Mesenchymal stem cell (in vitro differentiated cells and primary cell): ENCODE results near the gene ANKS1B.

Experiments
- DNase-seq: peaks from one replicate; pipeline ENCODE4 v3.0.0-alpha.2; 2013
- H2AFZ ChIP-seq: one replicate; pipeline ENCODE4 v1.6.1; 2013; ENCODE audit warnings: low read depth, mild to moderate bottlenecking, control low read depth, inconsistent platforms, low read length, moderate library complexity
- H2AK5ac ChIP-seq: 2 replicates; pipeline ENCODE4 v1.6.1; 2013; ENCODE audit warnings: low read length, moderate library complexity, mild to moderate bottlenecking, inconsistent platforms; ENCODE audit not compliant: severe bottlenecking
- H2BK120ac ChIP-seq: one replicate; pipeline ENCODE4 v1.6.1; 2013; ENCODE audit warnings: low read depth, mild to moderate bottlenecking, inconsistent platforms, low read length, moderate library complexity
- H2BK12ac ChIP-seq, 2 experiments: one replicate each; pipeline ENCODE4 v1.6.1; 2013; ENCODE audit warnings: inconsistent platforms in 2 of 2, low read length in 2 of 2, mild to moderate bottlenecking in 2 of 2, moderate library complexity in 2 of 2, control low read depth in 1 of 2
- H2BK15ac ChIP-seq: one replicate; pipeline ENCODE4 v1.6.1; 2013; ENCODE audit warnings: mild to moderate bottlenecking, low read depth, inconsistent platforms; ENCODE audit not compliant: poor library complexity, severe bottlenecking
- H2BK5ac ChIP-seq: 2 replicates; pipeline ENCODE4 v1.6.1; 2013; ENCODE audit warnings: low read depth, mild to moderate bottlenecking, low read length, control low read depth, inconsistent platforms; ENCODE audit not compliant: poor library complexity, severe bottlenecking
- H3K14ac ChIP-seq, 2 experiments: one replicate each; pipeline ENCODE4 v1.6.1; 2013; ENCODE audit warnings: inconsistent platforms in 2 of 2, low read length in 2 of 2, control low read depth in 1 of 2, mild to moderate bottlenecking in 1 of 2, moderate library complexity in 1 of 2
- H3K18ac ChIP-seq, 2 experiments: one replicate each; pipeline ENCODE4 v1.6.1; 2013; ENCODE audit warnings: inconsistent platforms in 2 of 2, low read length in 2 of 2, control low read depth in 1 of 2, low read depth in 1 of 2, mild to moderate bottlenecking in 1 of 2
- H3K23ac ChIP-seq, 2 experiments: one replicate each; pipeline ENCODE4 v1.6.1; 2013; ENCODE audit warnings: inconsistent platforms in 2 of 2, low read length in 2 of 2, mild to moderate bottlenecking in 2 of 2, moderate library complexity in 2 of 2, control low read depth in 1 of 2
- H3K27ac ChIP-seq: 2 replicates; pipeline ENCODE4 v1.5.1; 2013; ENCODE audit warnings: mild to moderate bottlenecking, moderate library complexity, low read length, control low read depth, inconsistent platforms; ENCODE audit not compliant: poor library complexity, severe bottlenecking
- H3K27me3 ChIP-seq, 2 experiments: 2 replicates each; pipeline versions ENCODE4 v1.6.1 to v1.7.0; 2013; ENCODE audit warnings: low read length in 2 of 2, mild to moderate bottlenecking in 2 of 2, moderate library complexity in 2 of 2, control low read depth in 1 of 2, inconsistent platforms in 1 of 2; ENCODE audit not compliant: control insufficient read depth in 1 of 2, insufficient read depth in 1 of 2
- H3K36me3 ChIP-seq, 2 experiments: 2 replicates each; pipeline versions ENCODE4 v1.6.1 to v1.7.0; 2013; ENCODE audit warnings: low read length in 2 of 2, control low read depth in 1 of 2, inconsistent platforms in 1 of 2, low read depth in 1 of 2, mild to moderate bottlenecking in 1 of 2; ENCODE audit not compliant: insufficient read depth in 2 of 2, control insufficient read depth in 1 of 2
- H3K4ac ChIP-seq, 2 experiments: one replicate each; pipeline ENCODE4 v1.6.1; 2013; ENCODE audit warnings: inconsistent platforms in 2 of 2, low read length in 2 of 2, mild to moderate bottlenecking in 2 of 2, moderate library complexity in 2 of 2, control low read depth in 1 of 2, low read depth in 1 of 2
- H3K4me1 ChIP-seq: 2 replicates; pipeline ENCODE4 v1.6.1; 2013; ENCODE audit warnings: low read depth, low read length, control low read depth; ENCODE audit not compliant: control insufficient read depth, insufficient read depth
- H3K4me2 ChIP-seq: 2 replicates; pipeline ENCODE4 v1.6.1; 2013; ENCODE audit warnings: low read length, mild to moderate bottlenecking, inconsistent platforms; ENCODE audit not compliant: poor library complexity, severe bottlenecking
- H3K4me3 ChIP-seq, 2 experiments: 2 replicates each; pipeline versions ENCODE4 v1.5.1 to v1.7.0; 2013; ENCODE audit warnings: low read length in 2 of 2, mild to moderate bottlenecking in 2 of 2, control low read depth in 1 of 2, low read depth in 1 of 2; ENCODE audit not compliant: insufficient read depth in 1 of 2
- H3K79me1 ChIP-seq: replicated peaks from 2 replicates; pipeline ENCODE4 v1.6.1; 2013; ENCODE audit warnings: mild to moderate bottlenecking, control low read depth, low read length, inconsistent platforms; ENCODE audit not compliant: poor library complexity, severe bottlenecking
- H3K9ac ChIP-seq: 2 replicates; pipeline ENCODE4 v1.7.0; 2013; ENCODE audit warnings: mild to moderate bottlenecking, low read length, moderate library complexity
- H3K9me3 ChIP-seq: 2 replicates; pipeline ENCODE4 v1.7.0; 2013; ENCODE audit warnings: mild to moderate bottlenecking, low read length; ENCODE audit not compliant: control insufficient read depth
- H4K8ac ChIP-seq: one replicate; pipeline ENCODE4 v1.6.1; 2013; ENCODE audit warnings: inconsistent platforms, mild to moderate bottlenecking, low read length, moderate library complexity
- H4K91ac ChIP-seq: one replicate; pipeline ENCODE4 v1.6.1; 2013; ENCODE audit warnings: mild to moderate bottlenecking, low read length, inconsistent platforms
- WGBS: methylation state at CpG from one replicate; pipeline ENCODE4 v1.1.7; 2013; ENCODE audit warnings: mixed read lengths; 5-methylcytosine and 5-hydroxymethylcytosine counted together

The ANKS1B gene

GRCh38 chr12:99916555-99916954, 68.2 kb downstream of the ANKS1B start:
- no peaks in the 10 kb centered on the region for H3K4me1 ChIP-seq
- no peak overlapping the region for H4K91ac ChIP-seq
- no peak overlapping the region for H4K8ac ChIP-seq
- H2BK15ac ChIP-seq = no peak overlapping the region
- H3K9me3 ChIP-seq = no peaks in the 10 kb centered on the region
- H3K36me3 ChIP-seq = no peaks in the 10 kb centered on the region
- 53% methylated on average over 2 of the region's 3 CpGs for WGBS
- no peak overlapping the region for H3K4me2 ChIP-seq
- no peaks in the 10 kb centered on the region for H3K27me3 ChIP-seq
- H2AFZ ChIP-seq = no peak overlapping the region
- no peak overlapping the region for H3K9ac ChIP-seq
- H3K23ac ChIP-seq = no peak overlapping the region
- no peak overlapping the region for H3K18ac ChIP-seq
- no peak overlapping the region for H3K4me3 ChIP-seq
- no peak overlapping the region for H3K27ac ChIP-seq
- H2AK5ac ChIP-seq = no peak overlapping the region
- H3K79me1 ChIP-seq = no peaks in the 10 kb centered on the region
- H2BK12ac ChIP-seq = no peak overlapping the region
- peak; percentile 22 for DNase-seq
- no peak overlapping the region for H3K4ac ChIP-seq
- H2BK5ac ChIP-seq = no peak overlapping the region
- H3K14ac ChIP-seq = no peak overlapping the region
- no peak overlapping the region for H2BK120ac ChIP-seq

GRCh38 chr12:99915251-99916082, 69.3 kb downstream of the ANKS1B start:
- WGBS = 41% methylated on average over 6 of the region's 6 CpGs

GRCh38 chr12:99914206-99914605, 70.5 kb downstream of the ANKS1B start:
- Histone ChIP-seq H2BK5ac (no peak overlapping the region), H3K9ac (no peak overlapping the region), H2AK5ac (no peak overlapping the region), H3K18ac (no peak overlapping the region), H3K4me2 (no peak overlapping the region), H4K91ac (no peak overlapping the region), H3K4me3 (no peak overlapping the region), H3K9me3 (no peaks in the 10 kb centered on the region), H2BK12ac (no peak overlapping the region), H3K23ac (no peak overlapping the region), H4K8ac (no peak overlapping the region), H2BK120ac (no peak overlapping the region), H3K4me1 (no peaks in the 10 kb centered on the region), H3K79me1 (no peaks in the 10 kb centered on the region), H3K14ac (no peak overlapping the region), H3K27ac (no peak overlapping the region), H2BK15ac (no peak overlapping the region), H3K4ac (no peak overlapping the region), H3K36me3 (no peaks in the 10 kb centered on the region), H3K27me3 (no peaks in the 10 kb centered on the region), H2AFZ (no peak overlapping the region)
- WGBS = no CpG with 5 or more reads among the region's 1 CpG
- no peak for DNase-seq

More at GRCh38 chr12:99915251-99916082, 69.3 kb downstream of the ANKS1B start:
- H3K4me2 ChIP-seq = no peak overlapping the region
- H3K4ac ChIP-seq = no peak overlapping the region
- H2BK15ac ChIP-seq = no peak overlapping the region
- no peak overlapping the region for H3K9ac ChIP-seq
- no peak overlapping the region for H2BK120ac ChIP-seq
- no peak overlapping the region for H4K91ac ChIP-seq
- no peak overlapping the region for H3K23ac ChIP-seq
- no peaks in the 10 kb centered on the region for H3K36me3 ChIP-seq
- no peak overlapping the region for H3K14ac ChIP-seq
- peak overlapping the region in 1 of 2 experiments; percentile 15 for H2BK12ac ChIP-seq
- no peak overlapping the region for H3K18ac ChIP-seq
- no peak overlapping the region for H3K4me3 ChIP-seq
- H2AK5ac ChIP-seq = no peak overlapping the region
- H2AFZ ChIP-seq = no peak overlapping the region
- H3K79me1 ChIP-seq = no peaks in the 10 kb centered on the region
- H3K9me3 ChIP-seq = no peaks in the 10 kb centered on the region
- no peak overlapping the region for H3K27ac ChIP-seq
- H3K4me1 ChIP-seq = no peaks in the 10 kb centered on the region
- no peaks in the 10 kb centered on the region for H3K27me3 ChIP-seq
- DNase-seq = peak; percentile 82
- no peak overlapping the region for H4K8ac ChIP-seq
- H2BK5ac ChIP-seq = no peak overlapping the region

- H3K4ac ChIP-seq = no peak overlapping the region
- no peaks in the 10 kb centered on the region for H3K4me1 ChIP-seq
- no peaks in the 10 kb centered on the region for H3K27me3 ChIP-seq
- no peak overlapping the region for H2AFZ ChIP-seq
- H3K27ac ChIP-seq = no peak overlapping the region
- no peak overlapping the region for H4K8ac ChIP-seq
- no peaks in the 10 kb centered on the region for H3K9me3 ChIP-seq
- H2BK12ac ChIP-seq = no peak overlapping the region
- no peak overlapping the region for H3K4me2 ChIP-seq
- H2BK5ac ChIP-seq = no peak overlapping the region
- no peak overlapping the region for H2BK15ac ChIP-seq
- no peak overlapping the region for H2AK5ac ChIP-seq
- H3K14ac ChIP-seq = no peak overlapping the region
- no peak overlapping the region for H4K91ac ChIP-seq
- DNase-seq = peak; percentile 79
- no peaks in the 10 kb centered on the region for H3K36me3 ChIP-seq
- no peak overlapping the region for H2BK120ac ChIP-seq
- WGBS = 45% methylated on average over 1 of the region's 1 CpG
- H3K4me3 ChIP-seq = peak overlapping the region in 1 of 2 experiments; percentile 67
- H3K23ac ChIP-seq = no peak overlapping the region
- H3K9ac ChIP-seq = peak overlapping the region; percentile 79
- no peak overlapping the region for H3K18ac ChIP-seq
- no peaks in the 10 kb centered on the region for H3K79me1 ChIP-seq
Measured at GRCh38 chr12:99911967-99912366, 72.8 kb downstream of the ANKS1B start.
